ENCODE measurements around the gene SCT.

SCT gene

GRCh38 chr11:578276-579035, 48.5 kb downstream of the SCT start:
- Histone ChIP-seq H3K4me1 (ENCODE audit: insufficient read depth, insufficient read length) (peaks cover 23% of the 10 kb centered on the region), H3K36me3 (ENCODE audit: insufficient read depth, insufficient read length, low read length) (peaks cover 53% of the 10 kb centered on the region), H3K9ac (ENCODE audit: insufficient read length, low read depth) (peak overlapping the region; percentile 99), H3K4me3 (ENCODE audit: insufficient read length, low read depth) (no peak overlapping the region), H3K9me3 (ENCODE audit: insufficient read depth, low read length) (no peaks in the 10 kb centered on the region), H3K27me3 (ENCODE audit: insufficient read depth, insufficient read length) (peaks cover 17% of the 10 kb centered on the region)
- no peak for DNase-seq (ENCODE audit: low read depth, low spot score)
- TF ChIP-seq ZNF274 (IDR thresholded peaks at IDR 0.05; ENCODE audit: low read depth, low read length) = no peak
- TF ChIP-seq YY1 (IDR thresholded peaks at IDR 0.05; ENCODE audit: insufficient read depth, insufficient read length) = no peak
- TF ChIP-seq SUZ12 (IDR thresholded peaks at IDR 0.05; ENCODE audit: extremely low read depth, insufficient read depth, insufficient read length) = no peak

- TF ChIP-seq ZNF274 (IDR thresholded peaks at IDR 0.05; ENCODE audit: low read depth, low read length) = no peak
- TF ChIP-seq YY1 (IDR thresholded peaks at IDR 0.05; ENCODE audit: insufficient read depth, insufficient read length) = no peak
- TF ChIP-seq SUZ12 (IDR thresholded peaks at IDR 0.05; ENCODE audit: extremely low read depth, insufficient read depth, insufficient read length) = no peak
- H3K27me3 ChIP-seq (ENCODE audit: insufficient read depth, insufficient read length) = peaks cover 20% of the 10 kb centered on the region
- peaks cover 49% of the 10 kb centered on the region for H3K36me3 ChIP-seq (ENCODE audit: insufficient read depth, insufficient read length, low read length)
- peaks cover 29% of the 10 kb centered on the region for H3K4me1 ChIP-seq (ENCODE audit: insufficient read depth, insufficient read length)
- peak overlapping the region; percentile 92 for H3K4me3 ChIP-seq (ENCODE audit: insufficient read length, low read depth)
- no peak for DNase-seq (ENCODE audit: low read depth, low spot score)
- no peaks in the 10 kb centered on the region for H3K9me3 ChIP-seq (ENCODE audit: insufficient read depth, low read length)
- H3K9ac ChIP-seq (ENCODE audit: insufficient read length, low read depth) = peak overlapping the region; percentile 99
Observed at GRCh38 chr11:577611-577894, 49.4 kb downstream of the SCT start.

GRCh38 chr11:576811-577610, 50.0 kb downstream of the SCT start:
- peaks cover 45% of the 10 kb centered on the region for H3K36me3 ChIP-seq (ENCODE audit: insufficient read depth, insufficient read length, low read length)
- peak overlapping the region; percentile 92 for H3K4me3 ChIP-seq (ENCODE audit: insufficient read length, low read depth)
- H3K9ac ChIP-seq (ENCODE audit: insufficient read length, low read depth) = peak overlapping the region; percentile 99
- H3K9me3 ChIP-seq (ENCODE audit: insufficient read depth, low read length) = no peaks in the 10 kb centered on the region
- TF ChIP-seq ZNF274 (IDR thresholded peaks at IDR 0.05; ENCODE audit: low read depth, low read length) = no peak
- TF ChIP-seq SUZ12 (IDR thresholded peaks at IDR 0.05; ENCODE audit: extremely low read depth, insufficient read depth, insufficient read length) = no peak
- no peak for TF ChIP-seq YY1 (IDR thresholded peaks at IDR 0.05; ENCODE audit: insufficient read depth, insufficient read length)
- H3K27me3 ChIP-seq (ENCODE audit: insufficient read depth, insufficient read length) = peaks cover 20% of the 10 kb centered on the region
- DNase-seq (ENCODE audit: low read depth, low spot score) = no peak
- H3K4me1 ChIP-seq (ENCODE audit: insufficient read depth, insufficient read length) = peaks cover 29% of the 10 kb centered on the region

All from NT2/D1 (cell line).